ENCODE results near the gene HOXC10. TPM values are rescaled to one million over a fixed set of nuclear protein-coding genes. Genes with fewer than 3 reads are reported as not detected.

Gene HOXC10
- not detected for total RNA-seq
- polyA plus RNA-seq (2013, experiment 1 of 2) = 11.1 TPM
- polyA plus RNA-seq (2013, experiment 2 of 2) = 7.2 TPM
- long read RNA-seq, experiment 1 = 0 reads
- long read RNA-seq, experiment 2 = 0 reads
- long read RNA-seq, experiment 3 = 0 reads
- long read RNA-seq, experiment 4 = 0 reads

- H3K4me3 ChIP-seq (ENCODE audit: low read length) = no peak within 1 kb of the TSS
- H3K4me3 Mint-ChIP-seq = no peak within 1 kb of the TSS
- peak; percentile 97 for DNase-seq
- H3K36me3 Mint-ChIP-seq (ENCODE audit: low read depth) = no peaks in the 10 kb centered on the region
- peaks cover 16% of the 10 kb centered on the region for H3K9me3 Mint-ChIP-seq
- no peaks in the 10 kb centered on the region for H3K4me1 ChIP-seq (ENCODE audit: control insufficient read depth, insufficient read depth, low read length)
- 30 to 34% methylated on average over 19 to 55 of the region's 55 CpGs for WGBS, 2 experiments (ENCODE audit: insufficient coverage in 1 of 2, insufficient read length in 1 of 2)
- H3K27ac Mint-ChIP-seq = no peak within 1 kb of the TSS
- no peaks in the 10 kb centered on the region for H3K36me3 ChIP-seq (ENCODE audit: control insufficient read depth, insufficient read depth, low read length)
- peaks cover 100% of the 10 kb centered on the region for H3K27me3 Mint-ChIP-seq (ENCODE audit: insufficient read depth)
- H3K4me1 Mint-ChIP-seq = no peaks in the 10 kb centered on the region
- peaks cover 8% of the 10 kb centered on the region for H3K9me3 ChIP-seq (ENCODE audit: control insufficient read depth, low read length)
- H3K9ac ChIP-seq (ENCODE audit: extremely low read depth, low read length, poor library complexity, severe bottlenecking) = no peak within 1 kb of the TSS
- no peak within 1 kb of the TSS for H3K27ac ChIP-seq (ENCODE audit: low read depth, low read length)
- TF ChIP-seq CTCF (conservative IDR thresholded peaks at IDR 0.05) = peak; percentile 72
- H3K27me3 ChIP-seq (ENCODE audit: control insufficient read depth, insufficient read depth, low read length, poor library complexity, severe bottlenecking) = peaks cover 100% of the 10 kb centered on the region
Observed at GRCh38 chr12:53984901-53985691, at the start of gene HOXC10. Gene HOXC10 (plus strand): TSS chr12:53985146. CDS start chr12:53985260, 114 bp downstream.

- peaks cover 5% of the 10 kb centered on the region for H3K4me1 Mint-ChIP-seq
- H3K4me3 ChIP-seq (ENCODE audit: low read length) = no peak overlapping the region
- peak; percentile 70 for DNase-seq
- peaks cover 100% of the 10 kb centered on the region for H3K27me3 ChIP-seq (ENCODE audit: control insufficient read depth, insufficient read depth, low read length, poor library complexity, severe bottlenecking)
- no peak for TF ChIP-seq CTCF (conservative IDR thresholded peaks at IDR 0.05)
- peak overlapping the region; percentile 12 for H3K4me3 Mint-ChIP-seq
- no peaks in the 10 kb centered on the region for H3K36me3 ChIP-seq (ENCODE audit: control insufficient read depth, insufficient read depth, low read length)
- H3K27ac Mint-ChIP-seq = no peak overlapping the region
- no peaks in the 10 kb centered on the region for H3K36me3 Mint-ChIP-seq (ENCODE audit: low read depth)
- H3K9ac ChIP-seq (ENCODE audit: extremely low read depth, low read length, poor library complexity, severe bottlenecking) = no peak overlapping the region
- H3K4me1 ChIP-seq (ENCODE audit: control insufficient read depth, insufficient read depth, low read length) = no peaks in the 10 kb centered on the region
- peaks cover 99% of the 10 kb centered on the region for H3K27me3 Mint-ChIP-seq (ENCODE audit: insufficient read depth)
- H3K9me3 ChIP-seq (ENCODE audit: control insufficient read depth, low read length) = peaks cover 9% of the 10 kb centered on the region
- peaks cover 13% of the 10 kb centered on the region for H3K9me3 Mint-ChIP-seq
- no peak overlapping the region for H3K27ac ChIP-seq (ENCODE audit: low read depth, low read length)
- 19 to 21% methylated on average over 11 to 49 of the region's 49 CpGs for WGBS, 2 experiments (ENCODE audit: insufficient coverage in 1 of 2, insufficient read length in 1 of 2)
Observed at GRCh38 chr12:53935383-53936341, 49.3 kb upstream of the HOXC10 start.

GRCh38 chr12:53937099-53937498 lies 47.8 kb upstream of the HOXC10 start:
- no peak for TF ChIP-seq CTCF (conservative IDR thresholded peaks at IDR 0.05)
- no peak overlapping the region for H3K9ac ChIP-seq (ENCODE audit: extremely low read depth, low read length, poor library complexity, severe bottlenecking)
- no peak overlapping the region for H3K4me3 ChIP-seq (ENCODE audit: low read length)
- no peaks in the 10 kb centered on the region for H3K4me1 ChIP-seq (ENCODE audit: control insufficient read depth, insufficient read depth, low read length)
- DNase-seq = no peak
- WGBS, 2 experiments (ENCODE audit: insufficient coverage in 1 of 2, insufficient read length in 1 of 2) = 37 to 52% methylated on average over 2 to 12 of the region's 12 CpGs
- H3K36me3 Mint-ChIP-seq (ENCODE audit: low read depth) = no peaks in the 10 kb centered on the region
- no peak overlapping the region for H3K27ac Mint-ChIP-seq
- H3K4me1 Mint-ChIP-seq = peaks cover 5% of the 10 kb centered on the region
- no peaks in the 10 kb centered on the region for H3K36me3 ChIP-seq (ENCODE audit: control insufficient read depth, insufficient read depth, low read length)
- H3K9me3 Mint-ChIP-seq = peaks cover 12% of the 10 kb centered on the region
- H3K27ac ChIP-seq (ENCODE audit: low read depth, low read length) = no peak overlapping the region
- peaks cover 100% of the 10 kb centered on the region for H3K27me3 ChIP-seq (ENCODE audit: control insufficient read depth, insufficient read depth, low read length, poor library complexity, severe bottlenecking)
- H3K4me3 Mint-ChIP-seq = no peak overlapping the region
- H3K9me3 ChIP-seq (ENCODE audit: control insufficient read depth, low read length) = peaks cover 9% of the 10 kb centered on the region
- peaks cover 98% of the 10 kb centered on the region for H3K27me3 Mint-ChIP-seq (ENCODE audit: insufficient read depth)
